ENCODE data around the gene RASGRF1.

Gene RASGRF1

DNA sequence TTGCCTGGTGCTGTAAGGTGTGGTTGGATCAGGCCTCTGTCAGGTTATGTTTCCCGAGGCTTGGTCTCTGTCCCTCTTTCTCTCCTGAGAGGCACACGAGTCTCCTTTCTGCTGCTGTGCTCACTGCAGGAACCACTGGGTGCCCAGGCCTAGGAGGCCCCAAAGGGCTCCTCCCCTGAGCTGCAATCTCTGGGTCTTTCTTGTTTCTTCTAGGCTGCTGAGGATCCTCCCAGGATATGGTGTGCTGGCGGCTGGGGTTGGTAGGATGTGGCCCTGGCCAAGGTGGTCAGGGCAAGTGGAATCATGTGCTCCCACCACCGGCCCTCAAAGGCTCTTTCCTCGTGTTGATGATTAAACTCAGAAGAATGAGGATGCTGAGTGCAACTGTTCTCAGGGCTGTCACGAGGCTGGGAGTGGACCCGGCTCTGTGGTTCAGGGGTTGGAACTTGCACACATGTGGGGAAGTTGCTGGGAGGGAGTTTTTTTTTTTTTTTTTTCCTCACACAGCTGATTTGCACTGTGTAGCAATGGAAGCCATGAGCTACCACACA, 102.1 kb downstream of the RASGRF1 start:
- DNase-seq (ENCODE audit: low read depth in 2 of 2, low spot score in 1 of 2), result no peak

DNA sequence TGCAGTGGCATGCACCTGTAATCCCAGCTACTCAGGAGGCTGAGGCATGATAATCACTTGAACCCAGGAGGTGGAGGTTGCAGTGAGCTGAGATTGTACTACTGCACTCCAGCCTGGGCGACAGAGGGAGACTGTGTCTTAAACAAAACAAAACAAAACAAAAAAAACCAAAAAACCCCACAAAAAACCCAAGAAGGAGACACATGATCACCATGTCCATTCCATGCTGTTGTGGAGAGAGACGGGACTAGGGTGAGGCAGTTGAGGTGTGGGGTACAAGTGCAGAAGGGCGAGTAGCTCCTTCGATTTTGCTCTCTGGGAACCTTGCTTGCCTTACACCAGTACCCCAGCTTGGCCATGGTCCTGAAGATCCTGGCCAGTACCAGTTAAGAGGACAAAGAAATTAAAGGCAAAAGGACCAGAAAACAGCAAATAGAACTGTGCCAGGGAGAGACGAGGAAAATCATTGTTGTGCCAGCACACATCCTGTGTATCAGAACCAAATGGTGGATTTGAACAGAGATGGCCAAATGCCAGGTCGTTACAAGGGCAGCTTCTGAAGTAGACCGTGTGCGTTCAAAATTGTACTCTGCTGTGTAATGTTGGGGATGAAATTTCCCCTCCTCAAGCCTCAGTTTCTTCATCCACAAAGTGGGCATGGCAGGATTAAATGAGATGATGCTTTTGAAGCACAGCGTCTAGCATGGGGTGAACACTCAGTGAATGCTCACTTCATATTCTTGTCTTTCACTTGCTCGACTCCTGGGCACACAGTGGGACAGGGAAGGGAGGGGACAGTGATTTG, 102.8 kb downstream of the RASGRF1 start:
- DNase-seq (ENCODE audit: low read depth in 2 of 2, low spot score in 1 of 2), result no peak

DNA sequence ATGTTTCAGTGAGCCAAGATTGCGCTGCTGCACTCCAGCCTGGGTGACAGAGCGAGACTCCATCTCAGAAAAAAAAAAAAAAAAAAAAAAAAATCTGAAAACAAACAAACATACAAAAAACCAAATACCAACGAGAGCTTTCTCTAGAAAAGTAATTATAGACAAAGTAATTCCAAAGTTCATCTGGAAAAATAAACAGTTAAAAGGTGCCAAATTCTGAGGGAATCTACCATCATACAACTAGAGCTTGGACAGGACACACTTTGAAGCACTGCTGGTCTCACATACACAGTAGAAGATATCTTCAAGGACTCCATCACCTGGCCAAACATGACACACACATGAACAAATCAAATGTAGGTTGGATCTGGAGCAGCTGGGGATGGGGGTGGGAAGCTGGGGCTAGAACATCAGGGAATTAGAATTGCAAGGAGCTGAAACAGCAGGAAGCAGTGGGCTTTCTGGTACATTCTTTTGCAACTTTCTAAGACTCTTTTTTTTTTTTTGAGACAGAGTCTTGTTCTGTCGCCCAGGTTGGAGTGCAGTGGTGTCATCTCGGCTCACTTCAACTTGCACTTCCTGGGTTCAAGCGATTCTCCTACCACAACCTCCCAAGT, 104.6 kb downstream of the RASGRF1 start:
- DNase-seq (ENCODE audit: low read depth in 2 of 2, low spot score in 1 of 2), result no peak

DNA sequence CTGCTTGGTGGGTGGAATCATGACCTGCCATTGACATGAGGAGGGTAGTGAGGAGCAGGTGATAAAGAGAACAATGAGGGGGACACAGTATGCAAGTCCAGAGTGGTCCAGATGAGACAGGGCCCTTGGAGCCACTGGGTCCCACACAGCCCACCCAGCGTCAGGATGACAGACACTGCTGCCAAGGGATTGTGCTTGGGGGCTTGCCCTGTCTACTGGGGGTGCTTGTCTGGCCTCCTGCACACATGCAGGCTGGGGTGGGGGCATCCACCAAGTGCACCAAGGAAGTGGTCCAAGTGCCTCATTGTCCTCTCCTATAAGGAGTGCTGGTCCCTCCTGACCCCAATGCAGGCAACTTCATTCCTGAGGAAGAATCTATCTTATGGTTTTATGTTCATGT, 106.5 kb downstream of the RASGRF1 start:
- no peak for DNase-seq (ENCODE audit: low read depth in 2 of 2, low spot score in 1 of 2)

DNA sequence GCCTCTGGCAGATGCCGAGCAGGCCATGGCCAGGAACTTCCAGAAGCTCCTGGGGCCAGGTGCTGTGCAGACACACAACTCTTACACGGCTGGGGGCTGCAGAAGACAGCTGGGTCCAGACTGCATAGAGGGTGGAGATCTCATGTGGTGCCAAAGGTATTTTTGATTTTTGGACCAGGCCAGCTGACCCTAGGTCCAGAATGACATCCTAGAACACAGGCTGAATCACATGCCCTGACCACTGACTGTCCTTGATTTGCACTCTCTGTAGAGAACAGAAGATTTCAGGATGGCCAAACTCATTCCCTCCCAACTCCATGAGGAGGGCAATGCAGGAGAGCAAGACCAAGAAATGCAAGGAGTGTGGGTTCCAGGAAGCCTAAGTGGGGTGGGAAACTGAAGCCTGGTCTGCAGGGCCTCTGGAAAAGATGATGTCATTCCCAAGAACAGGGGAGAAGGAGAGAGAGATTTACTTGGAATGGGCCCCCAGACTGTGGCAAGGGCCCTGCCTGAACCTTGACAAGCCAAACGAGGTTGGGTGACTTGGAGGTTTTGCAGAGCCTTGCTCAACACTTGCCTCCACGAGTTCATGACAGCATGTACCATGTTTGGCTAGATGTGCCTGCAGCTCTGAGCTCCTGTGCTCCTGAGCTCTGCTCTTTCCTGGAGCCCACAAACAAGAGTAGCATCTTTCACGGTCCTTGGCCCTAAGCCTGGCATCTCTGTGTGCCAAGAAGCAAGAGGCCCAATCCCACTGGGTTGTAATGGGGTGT, 107.2 kb downstream of the RASGRF1 start:
- DNase-seq (ENCODE audit: low read depth in 2 of 2, low spot score in 1 of 2), result no peak

DNA sequence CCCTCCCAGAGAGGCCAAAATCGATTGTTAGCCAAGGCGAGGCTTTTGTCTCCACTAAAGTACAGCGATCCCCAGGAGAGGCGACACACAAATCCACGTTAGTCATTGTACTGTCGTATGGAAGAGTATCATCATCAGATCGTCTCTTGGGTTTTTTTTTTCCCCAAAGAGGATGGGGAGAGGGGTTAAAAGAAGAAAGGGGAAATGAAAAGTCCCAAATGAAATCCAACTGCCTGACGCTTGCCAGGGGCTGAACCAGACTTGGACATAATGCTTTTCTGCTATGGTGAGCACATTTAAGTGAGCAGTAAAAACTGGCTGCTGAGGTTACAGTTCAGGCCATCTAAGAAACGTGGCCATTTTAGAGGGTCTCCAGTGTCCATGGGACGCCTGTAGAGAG, 107.8 kb downstream of the RASGRF1 start:
- DNase-seq (ENCODE audit: low read depth in 2 of 2, low spot score in 1 of 2), result no peak

DNA sequence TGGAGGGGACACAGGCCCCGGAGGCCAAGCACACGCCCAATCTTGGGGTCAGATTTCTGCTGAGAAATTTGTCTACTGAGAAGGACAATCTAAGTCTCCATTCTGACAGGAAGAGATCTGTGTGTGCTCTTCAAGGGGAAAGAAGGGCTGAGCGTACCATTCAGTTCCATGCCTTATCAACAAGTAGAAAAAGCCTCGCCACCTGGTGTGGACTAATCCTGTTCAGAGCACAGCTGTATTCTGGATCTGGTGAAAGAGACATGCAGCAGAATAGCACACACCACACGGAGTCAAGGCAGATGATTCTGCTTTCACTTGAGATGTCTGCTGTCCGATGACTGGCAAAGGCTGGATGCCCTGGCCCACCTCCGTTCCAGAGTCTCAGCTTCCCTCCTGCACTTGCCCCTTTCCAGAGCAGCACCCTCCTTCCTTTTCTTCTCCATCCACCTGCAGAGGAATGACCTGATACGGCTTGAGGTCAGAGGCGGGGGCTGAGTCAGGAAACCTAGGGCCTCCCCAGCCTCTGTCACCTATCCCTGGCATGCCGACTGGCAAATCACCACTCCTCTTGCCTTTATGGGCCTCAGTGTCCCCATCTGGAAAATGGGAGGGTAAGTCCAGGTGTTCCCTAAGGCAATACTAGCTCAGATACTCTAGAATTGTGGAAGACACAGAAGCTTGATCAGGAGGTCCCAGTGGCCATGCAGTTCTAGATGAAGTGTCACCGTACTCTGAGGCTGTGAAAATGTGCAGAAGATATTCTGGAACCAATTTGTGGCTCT, 108.9 kb downstream of the RASGRF1 start:
- no peak for DNase-seq (ENCODE audit: low read depth in 2 of 2, low spot score in 1 of 2)

DNA sequence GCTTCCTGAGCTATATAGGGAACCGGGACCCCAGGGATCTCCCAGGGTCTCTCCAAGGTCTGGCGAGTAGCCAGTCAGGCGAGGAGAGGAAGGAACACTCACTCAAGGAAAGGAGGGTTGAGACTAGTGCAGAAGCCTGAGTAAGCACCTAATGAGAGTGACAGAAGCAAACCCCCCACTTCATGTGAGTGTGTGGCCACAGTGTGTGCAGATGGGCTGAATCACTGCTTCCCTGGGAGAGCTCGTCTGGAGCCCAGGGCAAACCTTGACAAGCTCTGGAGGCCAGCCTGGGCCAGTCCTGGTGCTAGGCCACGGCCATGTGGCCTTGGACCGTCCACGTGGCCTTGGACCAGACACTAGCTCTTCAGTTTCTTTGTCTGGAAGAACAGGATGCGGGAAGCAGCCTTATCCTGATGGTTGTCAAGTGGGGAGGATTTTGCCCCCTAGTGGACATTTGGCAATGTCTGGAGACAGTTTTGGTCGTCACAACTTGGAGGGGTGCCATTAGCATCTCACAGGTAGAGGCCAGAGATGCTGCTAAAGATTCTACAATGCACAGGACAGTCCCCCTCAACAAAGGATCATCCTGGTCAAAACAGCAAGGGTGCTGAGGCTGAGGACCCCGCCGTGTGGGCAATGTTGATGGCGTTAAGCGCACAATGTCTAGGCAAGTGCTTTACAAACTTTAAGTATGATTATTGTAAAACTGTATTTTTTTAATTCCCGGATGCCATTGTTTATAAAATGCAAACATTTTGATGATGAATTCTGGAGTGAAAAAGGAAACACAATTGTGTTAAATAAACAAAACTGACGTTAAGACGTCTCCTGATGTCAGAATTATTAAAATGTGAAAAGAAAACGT, 110.9 kb downstream of the RASGRF1 start:
- no peak for DNase-seq (ENCODE audit: low read depth in 2 of 2, low spot score in 1 of 2)

DNA sequence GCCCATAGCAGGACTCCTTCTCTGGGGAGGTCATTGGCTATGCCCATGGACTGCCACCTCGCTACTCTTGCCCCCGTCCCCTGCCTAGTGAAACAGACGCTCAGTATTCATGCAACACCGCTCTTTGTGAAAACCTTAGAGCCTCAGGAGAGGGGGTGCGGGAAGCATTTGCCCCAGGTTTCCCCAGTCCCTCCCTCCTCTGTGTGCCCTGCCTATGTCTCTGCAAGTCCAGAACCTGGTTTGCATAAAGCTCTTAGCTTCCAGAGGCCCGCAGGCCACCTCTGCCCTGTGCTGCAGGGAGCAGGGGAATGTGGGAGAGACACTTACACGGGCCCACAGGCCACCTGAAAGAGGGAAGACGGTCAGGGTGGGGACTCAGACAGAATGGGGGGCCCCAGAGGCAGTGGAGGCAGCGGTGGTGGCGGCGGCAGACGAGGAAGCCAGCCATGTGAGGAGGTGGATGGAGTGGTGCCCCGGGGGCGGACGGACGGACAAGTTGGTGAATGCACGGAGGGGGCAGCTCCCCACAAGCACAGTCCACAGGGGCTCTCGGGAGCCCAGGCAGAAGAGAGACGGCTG, 111.9 kb downstream of the RASGRF1 start:
- DNase-seq (ENCODE audit: low read depth in 2 of 2, low spot score in 1 of 2), result no peak

DNA sequence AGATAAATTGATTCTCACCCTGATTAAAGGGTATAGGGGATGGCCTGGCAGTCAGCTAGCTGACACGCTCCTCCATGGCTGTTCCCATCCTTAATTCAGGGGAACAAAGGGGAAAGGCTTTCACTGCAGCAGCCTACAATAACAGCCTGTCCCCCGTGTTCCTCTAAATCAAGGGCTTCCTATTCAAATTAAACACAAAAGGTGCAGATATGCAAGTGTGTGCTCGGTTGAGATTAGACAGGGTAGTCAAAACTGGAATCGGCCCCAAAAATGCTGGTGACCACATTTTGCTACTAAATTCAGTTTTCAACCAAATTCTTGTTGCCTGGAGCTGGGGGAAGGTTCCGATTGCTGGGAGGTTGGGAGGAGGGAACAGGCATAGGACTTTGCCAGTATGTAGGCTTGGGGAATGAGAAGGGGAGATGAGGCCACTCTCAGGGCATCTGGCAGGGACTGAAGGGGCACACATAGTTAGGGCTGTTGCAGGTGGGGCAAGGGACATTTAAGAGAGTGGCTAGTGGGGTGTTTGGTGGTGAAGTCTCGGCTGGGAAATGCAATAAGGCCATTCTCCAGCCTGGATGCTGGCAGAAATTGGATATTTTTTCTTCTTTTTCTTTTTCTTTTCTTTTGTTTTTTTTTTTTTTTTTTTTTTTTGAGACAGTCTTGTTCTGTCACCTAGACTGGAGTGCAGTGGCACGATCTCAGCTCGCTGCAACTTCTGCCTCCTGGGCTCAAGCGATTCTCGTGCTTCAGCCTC, 112.8 kb downstream of the RASGRF1 start:
- no peak for DNase-seq (ENCODE audit: low read depth in 2 of 2, low spot score in 1 of 2)

DNA sequence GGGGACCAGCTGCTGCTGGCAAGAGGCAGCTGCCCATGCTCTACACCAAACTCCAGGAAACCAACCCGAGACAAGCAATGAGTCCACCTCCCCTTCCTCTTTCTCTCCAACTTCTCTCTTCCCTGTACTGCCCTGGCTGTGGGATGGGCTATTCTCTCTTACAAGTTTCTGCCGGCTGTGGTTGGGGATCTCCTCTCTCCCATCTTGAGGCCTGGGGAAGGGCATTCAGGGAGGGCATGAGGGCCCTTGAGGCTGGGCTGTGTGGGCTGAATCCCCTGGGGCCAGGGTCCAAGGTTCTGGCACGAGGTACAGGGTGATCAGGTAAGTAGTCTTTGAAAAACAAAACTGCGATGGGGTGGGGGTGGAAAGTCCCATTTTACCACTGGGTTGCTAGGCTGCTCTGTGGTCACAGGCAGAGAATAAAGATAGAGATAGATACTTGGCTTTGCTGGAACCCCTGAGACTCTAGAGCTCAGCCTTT, 113.4 kb downstream of the RASGRF1 start:
- no peak for DNase-seq (ENCODE audit: low read depth in 2 of 2, low spot score in 1 of 2)

DNA sequence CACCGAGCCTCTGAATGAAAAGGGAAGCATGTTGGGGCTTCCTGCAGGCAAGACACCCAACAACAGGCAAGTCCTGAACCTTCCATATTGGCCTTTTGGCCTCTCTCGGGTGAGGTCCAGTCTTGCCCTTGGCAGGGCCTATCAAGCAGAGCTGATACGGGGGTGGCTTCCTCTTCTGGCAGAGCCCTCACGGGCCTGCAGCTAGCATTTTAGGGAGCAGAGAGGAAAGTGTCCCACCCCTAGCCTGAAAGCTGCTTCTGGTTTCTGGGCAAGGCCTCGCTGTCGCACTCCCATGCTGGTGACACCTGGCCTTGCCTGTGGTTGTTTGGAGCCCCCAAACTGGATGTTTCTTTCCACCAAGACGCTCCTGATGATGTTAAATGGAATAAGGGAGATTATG, 113.9 kb downstream of the RASGRF1 start:
- no peak for DNase-seq (ENCODE audit: low read depth in 2 of 2, low spot score in 1 of 2)

DNA sequence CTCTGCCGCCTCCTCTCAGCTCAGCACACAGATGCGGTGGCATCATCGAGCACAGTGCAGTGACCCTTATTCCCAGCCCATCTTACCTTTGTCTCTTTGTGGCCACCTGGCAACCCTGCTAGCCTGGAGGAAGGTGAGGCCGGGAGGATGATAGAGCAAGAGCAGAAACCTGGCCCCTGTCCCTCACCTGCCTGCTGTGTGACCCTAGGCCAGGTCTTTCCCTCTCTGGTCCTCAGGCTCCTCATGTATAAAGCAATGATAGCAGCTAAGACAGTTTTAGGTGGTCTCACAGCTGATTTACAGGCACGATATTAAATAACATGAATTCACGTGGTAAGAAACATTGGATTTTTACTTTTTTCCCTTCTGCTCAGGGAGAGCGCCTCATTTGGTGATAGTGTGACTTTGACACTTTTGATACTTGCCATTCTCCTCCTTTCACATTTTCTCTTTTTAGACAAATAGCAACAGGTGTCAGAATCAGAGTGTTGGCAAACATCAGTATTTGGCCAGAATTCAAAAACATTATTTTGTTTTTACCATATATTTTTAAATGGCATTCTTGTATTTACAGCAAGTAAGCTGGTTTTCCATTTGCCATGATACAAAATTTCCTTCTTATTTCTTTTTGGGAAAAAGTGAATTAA, 116.2 kb downstream of the RASGRF1 start:
- DNase-seq (ENCODE audit: low read depth in 2 of 2, low spot score in 1 of 2), result no peak

DNA sequence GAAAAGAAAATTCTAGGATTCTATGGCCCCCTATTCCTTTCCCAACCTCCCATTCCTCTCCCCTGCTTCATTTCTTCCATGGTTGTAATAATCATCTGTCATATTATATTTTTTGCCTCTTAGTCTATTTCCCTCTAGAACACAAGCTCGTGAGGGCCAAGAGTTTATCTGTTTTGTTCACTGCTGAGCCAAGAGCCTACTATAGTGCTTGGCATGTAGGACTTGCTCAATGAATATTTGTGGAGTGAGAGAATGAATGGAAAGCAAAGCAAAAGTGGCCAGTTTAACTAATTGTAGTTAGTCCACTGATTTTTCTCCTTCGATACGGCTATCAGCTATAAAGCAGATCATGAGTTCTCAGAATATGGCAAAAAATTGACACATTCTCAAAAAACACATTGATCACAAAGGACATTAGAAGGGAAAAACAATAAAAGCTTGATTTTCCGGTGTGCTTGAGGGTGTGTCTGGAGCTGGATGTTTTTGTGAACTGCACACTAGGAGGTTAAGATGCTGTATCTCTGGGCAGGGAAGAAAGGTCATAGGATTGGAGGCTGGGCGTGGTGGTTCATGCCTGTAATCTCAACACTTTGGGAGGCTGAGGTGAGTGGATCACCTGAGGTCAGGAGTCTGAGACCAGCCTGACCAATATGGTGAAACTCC, 120.8 kb downstream of the RASGRF1 start:
- no peak for DNase-seq (ENCODE audit: low read depth in 2 of 2, low spot score in 1 of 2)

DNA sequence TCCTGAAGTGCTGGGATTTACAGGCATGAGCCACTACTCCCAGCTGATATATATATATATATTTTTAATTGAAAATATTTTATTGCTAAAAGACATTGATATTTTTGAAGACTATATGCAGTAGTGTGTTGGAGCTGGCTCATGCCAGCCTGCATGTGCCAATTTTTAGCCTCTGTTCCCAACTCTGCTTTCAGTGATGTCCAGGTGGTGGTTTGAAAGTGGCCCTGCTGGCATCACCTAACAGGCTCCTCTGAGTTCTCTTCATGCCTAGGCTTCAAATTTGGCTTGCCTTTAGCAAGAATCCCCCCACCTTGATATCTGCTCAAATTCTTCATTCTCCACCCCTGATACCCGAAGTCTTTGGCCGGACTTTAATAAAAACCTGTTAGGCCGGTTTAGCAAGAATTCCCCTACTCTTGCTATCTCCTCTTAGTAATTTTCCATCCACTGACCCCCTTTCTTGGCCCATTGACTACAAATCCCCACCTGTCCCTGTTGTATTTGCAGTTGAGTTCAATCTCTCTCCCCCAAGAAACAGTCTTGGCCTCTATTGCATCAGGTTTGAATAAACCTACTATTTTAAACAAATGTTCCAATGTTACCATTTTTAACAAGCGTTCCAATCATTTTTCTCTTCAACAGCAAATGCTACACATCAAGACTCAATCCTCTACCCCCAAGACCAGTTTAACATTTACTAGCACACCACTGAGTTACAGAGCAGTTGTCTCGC, 121.9 kb downstream of the RASGRF1 start:
- no peak for DNase-seq (ENCODE audit: low read depth in 2 of 2, low spot score in 1 of 2)

DNA sequence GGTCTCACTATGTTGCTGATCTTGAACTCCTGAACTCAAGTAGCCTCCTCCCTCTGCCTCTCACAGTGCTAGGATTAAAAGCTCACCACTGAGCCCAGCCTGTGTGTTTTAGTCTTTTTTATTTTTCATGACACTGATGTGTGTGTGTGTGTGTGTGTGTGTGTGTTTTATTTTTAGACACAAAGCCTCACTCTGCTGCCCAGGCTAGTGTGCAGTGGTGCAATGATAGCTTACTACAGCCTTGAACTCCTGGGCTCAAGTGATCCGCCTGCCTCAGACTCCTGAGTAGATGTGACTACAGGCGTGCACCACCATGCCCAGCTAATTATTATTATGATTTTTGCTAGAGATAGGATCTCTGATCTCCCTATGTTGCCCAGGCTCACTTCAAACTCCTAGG, 122.5 kb downstream of the RASGRF1 start:
- DNase-seq (ENCODE audit: low read depth in 2 of 2, low spot score in 1 of 2), result no peak

DNA sequence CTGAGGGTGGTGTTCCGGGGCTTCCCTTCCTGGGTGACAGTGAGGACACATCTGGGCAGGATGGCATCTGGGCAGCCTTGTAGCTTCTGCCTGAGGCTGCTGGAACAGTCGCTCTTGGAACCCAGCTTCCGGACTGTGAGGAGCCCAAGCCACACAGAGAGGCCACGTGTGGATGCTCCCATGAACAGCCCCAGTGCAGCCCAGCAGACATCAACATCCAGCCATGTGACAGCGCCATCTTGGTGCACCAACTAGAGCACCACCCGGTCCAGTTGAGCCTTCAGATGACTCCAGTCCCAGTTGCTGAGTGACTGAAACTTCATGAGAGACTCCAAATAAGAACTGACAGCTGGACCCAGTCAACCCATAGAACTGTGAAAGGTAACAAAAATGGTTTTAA, 130.3 kb downstream of the RASGRF1 start:
- DNase-seq (ENCODE audit: low read depth in 2 of 2, low spot score in 1 of 2), result no peak

All from stimulated activated CD8-positive, alpha-beta memory T cell treated with anti-CD3 and anti-CD28 coated beads, Interleukin-4, amount 100 ng/mL, for 4 hours (primary cell).